Spleen (tissue), 11 donors: ENCODE data around the gene PPP2R3C. TPM values are rescaled to one million over a fixed set of nuclear protein-coding genes. Genes with fewer than 3 reads are reported as not detected.
A peak's percentile ranks its signal among the peaks of the same experiment; 100 is the strongest.

Experiments
- DNase-seq: peaks from one replicate; pipeline ENCODE4 v3.0.0-alpha.2; 2020
- H3K27ac ChIP-seq, 8 donors: fragments of 200-600 bp; sonication (generic) in 7 of 8; 1 replicate in 4 of 8; 2 replicates in 4 of 8; pipeline versions ENCODE4 v1.5.0 to v1.8.0; 2016 to 2021; ENCODE audit warnings: inconsistent platforms in 4 of 8, mild to moderate bottlenecking in 4 of 8, moderate library complexity in 1 of 8
- H3K27me3 ChIP-seq, 7 donors: fragments of 200-600 bp; sonication (generic) in 6 of 7; replicated peaks in 1 of 7; 1 replicate in 4 of 7; 2 replicates in 3 of 7; pipeline versions ENCODE4 v1.5.0 to v1.8.0; 2016 to 2021; ENCODE audit warnings: inconsistent platforms in 3 of 7, mild to moderate bottlenecking in 1 of 7
- H3K36me3 ChIP-seq, 6 donors: fragments of 200-600 bp; sonication (generic) in 5 of 6; 1 replicate in 4 of 6; 2 replicates in 2 of 6; pipeline versions ENCODE4 v1.5.0 to v1.8.0; 2016 to 2021; ENCODE audit warnings: inconsistent platforms in 2 of 6
- H3K4me1 ChIP-seq, 6 donors: fragments of 200-600 bp; sonication (generic) in 5 of 6; 1 replicate in 3 of 6; 2 replicates in 3 of 6; pipeline versions ENCODE4 v1.5.0 to v1.8.0; 2016 to 2021; ENCODE audit warnings: inconsistent platforms in 3 of 6
- H3K4me3 ChIP-seq, 8 donors: fragments of 200-600 bp; sonication (generic) in 7 of 8; 1 replicate in 4 of 8; 2 replicates in 4 of 8; pipeline versions ENCODE4 v1.5.0 to v1.8.0; 2016 to 2021; ENCODE audit warnings: inconsistent platforms in 4 of 8, mild to moderate bottlenecking in 4 of 8, moderate library complexity in 2 of 8
- H3K9me3 ChIP-seq, 8 donors: fragments of 200-600 bp; sonication (generic) in 7 of 8; 1 replicate in 4 of 8; 2 replicates in 4 of 8; pipeline versions ENCODE4 v1.5.0 to v1.8.0; 2016 to 2021; ENCODE audit warnings: inconsistent platforms in 4 of 8
- CTCF ChIP-seq, 11 experiments: fragments of 200-600 bp in 7 of 11; fragments of 450-650 bp in 4 of 11; sonication (generic) in 4 of 11; IDR thresholded peaks in 8 of 11; conservative IDR thresholded peaks in 3 of 11; 1 replicate in 7 of 11; 2 replicates in 4 of 11; pipeline versions ENCODE4 v1.4.0 to v1.8.0; 2016 to 2021; ENCODE audit warnings: antibody characterized with exemption in 11 of 11, inconsistent platforms in 4 of 11, mild to moderate bottlenecking in 1 of 11
- POLR2A ChIP-seq, 3 donors: fragments of 450-650 bp; IDR thresholded peaks; one replicate each; pipeline ENCODE4 v1.5.1; 2017; ENCODE audit warnings: antibody characterized with exemption in 3 of 3, mild to moderate bottlenecking in 1 of 3
- POLR2AphosphoS5 ChIP-seq, 3 donors: sonication (generic); formaldehyde crosslinking; IDR thresholded peaks; one replicate each; pipeline ENCODE4 v1.5.1; 2017; ENCODE audit warnings: antibody characterized with exemption in 3 of 3
- WGBS, 5 donors: extraction: QIAGEN DNeasy Blood & Tissue Kit in 3 of 5; methylation state at CpG; one replicate each; pipeline versions ENCODE4 v1.1.5 to v1.1.7; 2013 to 2018; 5-methylcytosine and 5-hydroxymethylcytosine counted together
- intact Hi-C: fragments of 100-400 bp; cut with DNase I; formaldehyde crosslinking; loops from one replicate; pipeline ENCODE4 v1.15.0; 2023; ENCODE audit warnings: low total_unique reads
- polyA plus RNA-seq, 3 donors: library from polyadenylated mRNA; stranded (reverse); fragments of 200-250 nt; gene quantifications; one replicate each; pipeline ENCODE4 v1.2.1, GENCODE V29; 2013
- total RNA-seq, 7 donors: library from RNA; depleted of rRNA in 3 of 7; stranded (reverse); fragments of >200 nt in 3 of 7; fragmentation: NEBNext Ultra II Directional in 4 of 7; extraction: Animal tissue kit (Norgen Biotek cat#: 25700) in 4 of 7; gene quantifications; one replicate each; pipeline versions ENCODE4 v1.1.0 to v1.2.1, GENCODE V29; 2016 to 2021
- donor health status: healthy with polysubstance abuse.
- donor health status: DM: no; HTN: no; CAD: no; lungs with moderate emphysema.
- donor health status: DM: no; HTN: no; CAD: no.
- donor health status: Bipolar disorder and iron deficiency.
- donor health status: healthy.
- donor health status: DM: no; HTN: no; CAD: no.
- donor health status: DM: yes; HTN: yes; CAD: no.

The PPP2R3C gene
- total and polyA plus RNA-seq, 10 donors = 30.4 to 46.2 (median 36.9) TPM

DNA sequence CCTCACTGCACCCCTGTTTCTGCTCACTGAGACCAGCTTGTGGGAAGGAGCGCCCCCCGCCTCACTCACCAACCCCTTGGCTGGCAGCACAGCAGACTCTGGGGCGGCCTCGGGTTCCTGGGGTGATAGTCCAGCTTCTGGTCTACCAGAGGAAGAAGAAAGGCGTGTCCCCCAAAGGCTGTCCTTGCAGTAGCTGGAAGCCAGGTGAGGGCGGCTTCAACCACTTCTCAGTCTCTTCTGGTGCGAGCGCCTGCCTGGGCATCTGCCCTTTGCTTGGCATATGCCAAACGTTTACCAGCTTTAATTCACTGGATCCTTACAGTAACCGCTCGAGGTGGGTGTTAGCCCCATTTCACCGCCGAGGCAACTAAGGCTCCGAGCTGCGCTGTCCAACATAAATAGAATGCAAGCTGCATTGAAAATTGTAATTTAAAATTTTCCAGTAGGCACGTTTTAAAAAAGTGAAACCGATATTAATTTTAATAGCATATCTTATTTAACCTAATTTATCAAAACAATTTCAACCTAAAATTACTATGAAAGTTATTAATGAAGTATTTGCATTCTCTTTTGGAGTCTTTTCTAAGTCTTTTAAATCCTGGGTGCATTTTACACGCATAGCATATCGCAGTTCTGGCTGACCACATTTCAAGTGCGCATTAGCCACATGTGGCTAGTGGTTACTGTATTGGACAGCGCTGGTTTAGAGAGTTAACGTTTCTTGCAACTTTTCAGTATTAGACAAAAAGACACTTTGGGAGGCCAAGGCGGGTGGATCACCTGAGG lies 74.8 kb downstream of the PPP2R3C start:
- H3K27ac ChIP-seq = peak overlapping the region; percentile 93 to 99 (median 98)
- H3K9me3 ChIP-seq = no peaks in the 10 kb centered on the region
- no peak for TF ChIP-seq POLR2A (IDR thresholded peaks at IDR 0.05)
- no peak for TF ChIP-seq POLR2AphosphoS5 (IDR thresholded peaks at IDR 0.05)
- no peak for TF ChIP-seq CTCF (IDR thresholded peaks at IDR 0.05 in 8 of 11, conservative IDR thresholded peaks at IDR 0.05 in 3 of 11)
- peaks cover 12 to 55% (median 28%) of the 10 kb centered on the region in 6 donors for H3K4me1 ChIP-seq
- intact Hi-C loops = no loop called here
- H3K36me3 ChIP-seq = peaks cover 0 to 32% (median 0%) of the 10 kb centered on the region in 6 donors
- peak overlapping the region; percentile 62 to 88 (median 78) for H3K4me3 ChIP-seq
- DNase-seq = no peak
- no peaks in the 10 kb centered on the region for H3K27me3 ChIP-seq
- 24 to 30% (median 26%) methylated on average over 20 to 23 of the region's 23 CpGs for WGBS, 5 donors

- peak; percentile 100 for DNase-seq
- Histone ChIP-seq H3K9me3 (no peaks in the 10 kb centered on the region), H3K27ac (peak within 1 kb of the TSS; percentile 93 to 99 (median 98)), H3K36me3 (peaks cover 0 to 25% (median 0%) of the 10 kb centered on the region in 6 donors), H3K4me3 (peak within 1 kb of the TSS; percentile 62 to 88 (median 78)), H3K27me3 (no peaks in the 10 kb centered on the region), H3K4me1 (peaks cover 12 to 55% (median 28%) of the 10 kb centered on the region in 6 donors)
- TF ChIP-seq POLR2A (IDR thresholded peaks at IDR 0.05) (peak; percentile 81 to 92 (median 85)), POLR2AphosphoS5 (IDR thresholded peaks at IDR 0.05) (peak; percentile 95 to 98 (median 97)), CTCF (IDR thresholded peaks at IDR 0.05 in 8 of 11, conservative IDR thresholded peaks at IDR 0.05 in 3 of 11) (peak in 4 of 11 experiments; percentile 16 to 64 (median 52))
- intact Hi-C loops = no loop called here
- 0% methylated on average over 15 to 77 of the region's 77 CpGs for WGBS, 5 donors
Measured at GRCh38 chr14:35046048-35046750, 75.6 kb downstream of the PPP2R3C start, which contains the start of gene FAM177A1. TSS of gene FAM177A1 (plus strand) at chr14:35046272. CDS start at chr14:35046464, 192 bp downstream.

DNA sequence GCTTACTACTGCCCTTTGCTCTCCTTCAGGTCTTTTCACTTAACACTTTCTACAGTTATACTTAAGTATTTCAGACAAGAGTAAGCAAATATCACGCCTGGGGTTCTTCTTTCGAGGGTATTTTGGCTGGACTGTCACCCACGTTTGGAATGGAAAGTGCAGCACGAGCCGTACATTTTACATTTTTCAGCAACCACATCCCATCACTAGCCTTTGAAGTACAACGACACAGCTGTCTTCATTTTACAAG lies 76.1 kb downstream of the PPP2R3C start:
- H3K27ac ChIP-seq = peak overlapping the region; percentile 93 to 99 (median 98)
- TF ChIP-seq POLR2A (IDR thresholded peaks at IDR 0.05) (peak in 1 of 3 donors; percentile 41), CTCF (IDR thresholded peaks at IDR 0.05 in 8 of 11, conservative IDR thresholded peaks at IDR 0.05 in 3 of 11) (no peak)
- H3K27me3 ChIP-seq = no peaks in the 10 kb centered on the region
- H3K36me3 ChIP-seq = peaks cover 0 to 20% (median 0%) of the 10 kb centered on the region in 6 donors
- intact Hi-C loops = no loop called here
- 0 to 1% (median 0%) methylated on average over 6 of the region's 6 CpGs for WGBS, 5 donors
- no peak for DNase-seq
- no peaks in the 10 kb centered on the region for H3K9me3 ChIP-seq
- peaks cover 12 to 52% (median 27%) of the 10 kb centered on the region in 6 donors for H3K4me1 ChIP-seq
- peak overlapping the region; percentile 62 to 88 (median 78) for H3K4me3 ChIP-seq
